ENCODE measurements around the gene CLRN2.
"Not testable (repeated sequence)": the region's sequence is repeated elsewhere in the genome, so short reads cannot be mapped to it uniquely, and the experiment has no call there.

CLRN2 gene

GRCh38 chr4:17544205-17544604, 29.2 kb downstream of the CLRN2 start:
- FAIRE-seq, result no peak
- DNase-seq (ENCODE audit: insufficient read length, low spot score), result no peak

GRCh38 chr4:17544831-17545234, 29.9 kb downstream of the CLRN2 start:
- DNase-seq (ENCODE audit: insufficient read length, low spot score) (no peak), FAIRE-seq (no peak)

- DNase-seq (ENCODE audit: insufficient read length, low spot score), result no peak
- FAIRE-seq, result no peak
Observed at GRCh38 chr4:17545374-17546140, 30.6 kb downstream of the CLRN2 start.

- no peak for DNase-seq (ENCODE audit: insufficient read length, low spot score)
Observed at GRCh38 chr4:17546222-17546621, 31.3 kb downstream of the CLRN2 start.

GRCh38 chr4:17546678-17547077, 31.7 kb downstream of the CLRN2 start:
- FAIRE-seq, result no peak
- DNase-seq (ENCODE audit: insufficient read length, low spot score), result no peak

More at GRCh38 chr4:17546222-17546621, 31.3 kb downstream of the CLRN2 start:
- no peak for FAIRE-seq

GRCh38 chr4:17550549-17550948, 35.6 kb downstream of the CLRN2 start:
- no peak for FAIRE-seq

GRCh38 chr4:17552427-17552826, 37.5 kb downstream of the CLRN2 start:
- no peak for DNase-seq (ENCODE audit: insufficient read length, low spot score)
- no peak for FAIRE-seq

More at GRCh38 chr4:17550549-17550948, 35.6 kb downstream of the CLRN2 start:
- no peak for DNase-seq (ENCODE audit: insufficient read length, low spot score)

- FAIRE-seq (no peak), DNase-seq (ENCODE audit: insufficient read length, low spot score) (no peak)
Observed at GRCh38 chr4:17554568-17554967, 39.6 kb downstream of the CLRN2 start.

- FAIRE-seq, result no peak
Observed at GRCh38 chr4:17556498-17556897, 41.5 kb downstream of the CLRN2 start.

GRCh38 chr4:17557880-17558279, 42.9 kb downstream of the CLRN2 start:
- DNase-seq (ENCODE audit: insufficient read length, low spot score) (no peak), FAIRE-seq (no peak)

More at GRCh38 chr4:17556498-17556897, 41.5 kb downstream of the CLRN2 start:
- no peak for DNase-seq (ENCODE audit: insufficient read length, low spot score)

GRCh38 chr4:17558941-17559708, 44.2 kb downstream of the CLRN2 start:
- FAIRE-seq, result no peak

GRCh38 chr4:17559709-17560048, 44.7 kb downstream of the CLRN2 start:
- FAIRE-seq (no peak), DNase-seq (ENCODE audit: insufficient read length, low spot score) (no peak)

More at GRCh38 chr4:17558941-17559708, 44.2 kb downstream of the CLRN2 start:
- DNase-seq (ENCODE audit: insufficient read length, low spot score), result no peak

GRCh38 chr4:17560065-17560673, 45.2 kb downstream of the CLRN2 start:
- DNase-seq (ENCODE audit: insufficient read length, low spot score), result no peak
- no peak for FAIRE-seq

GRCh38 chr4:17561195-17561909, 46.4 kb downstream of the CLRN2 start:
- no peak for FAIRE-seq
- DNase-seq (ENCODE audit: insufficient read length, low spot score), result no peak

- FAIRE-seq (no peak), DNase-seq (ENCODE audit: insufficient read length, low spot score) (no peak)
Observed at GRCh38 chr4:17562157-17562556, 47.2 kb downstream of the CLRN2 start.

GRCh38 chr4:17565846-17566245, 50.9 kb downstream of the CLRN2 start:
- DNase-seq (ENCODE audit: insufficient read length, low spot score) (no peak), FAIRE-seq (no peak)

- FAIRE-seq (no peak), DNase-seq (ENCODE audit: insufficient read length, low spot score) (no peak)
Observed at GRCh38 chr4:17567271-17567670, 52.3 kb downstream of the CLRN2 start.

GRCh38 chr4:17574206-17574605, 59.2 kb downstream of the CLRN2 start:
- FAIRE-seq (no peak), DNase-seq (ENCODE audit: insufficient read length, low spot score) (no peak)

GRCh38 chr4:17575177-17575576, 60.2 kb downstream of the CLRN2 start:
- not testable (repeated sequence) for FAIRE-seq; DNase-seq (ENCODE audit: insufficient read length, low spot score)
